H1 (cell line): ENCODE data around the gene SYT15. TPM values are rescaled to one million over a fixed set of nuclear protein-coding genes. Genes with fewer than 3 reads are reported as not detected.

Experiments used
- CTCF ChIA-PET: fragments of 300-600 bp; sonication (Branson Sonifier 250); formaldehyde crosslinking; loops from one replicate; lab custom pipeline; 2021; ENCODE audit not compliant: partially characterized antibody; lab: Charles Lee
- POLR2A ChIA-PET: fragments of 300-600 bp; sonication (Branson Sonifier 250); formaldehyde crosslinking; loops from one replicate; lab custom pipeline; 2021; ENCODE audit warnings: inconsistent platforms; ENCODE audit not compliant: partially characterized antibody; lab: Charles Lee
- DNase-seq, 2 experiments: peaks; one replicate each; pipeline versions ENCODE4 v3.0.0 to v3.0.0-alpha.2; 2010 to 2022; ENCODE audit warnings: low spot score in 2 of 2, low read depth in 1 of 2, mixed read lengths in 1 of 2
- FAIRE-seq: peaks from 2 replicates; lab custom pipeline; 2011; peaks lifted over from hg19 to GRCh38; lab: Jason Lieb, UNC
- H2AFZ ChIP-seq: 2 replicates; pipeline ENCODE4 v1.8.1; 2012; ENCODE audit warnings: low read length, inconsistent platforms
- H2AK5ac ChIP-seq: 2 replicates; pipeline ENCODE4 v1.6.1; 2013; ENCODE audit warnings: low read depth, low read length
- H2BK120ac ChIP-seq: replicated peaks from 2 replicates; pipeline ENCODE3; 2013; ENCODE audit warnings: low read depth, low read length, inconsistent platforms
- H2BK12ac ChIP-seq: 2 replicates; pipeline ENCODE4 v1.6.1; 2013; ENCODE audit warnings: low read depth, low read length
- H2BK15ac ChIP-seq: 2 replicates; pipeline ENCODE4 v1.6.1; 2013; ENCODE audit warnings: low read length
- H2BK20ac ChIP-seq: 2 replicates; pipeline ENCODE4 v1.6.1; 2013; ENCODE audit warnings: low read length
- H2BK5ac ChIP-seq: 2 replicates; pipeline ENCODE4 v1.6.1; 2013; ENCODE audit warnings: low read depth, low read length
- H3K14ac ChIP-seq: 2 replicates; pipeline ENCODE4 v1.6.1; 2013; ENCODE audit warnings: inconsistent platforms; ENCODE audit not compliant: insufficient read length
- H3K18ac ChIP-seq: 2 replicates; pipeline ENCODE4 v1.6.1; 2013; ENCODE audit warnings: low read length; ENCODE audit errors: extremely low read depth
- H3K23ac ChIP-seq: 2 replicates; pipeline ENCODE4 v1.6.1; 2013; ENCODE audit warnings: inconsistent platforms; ENCODE audit not compliant: insufficient read length
- H3K23me2 ChIP-seq: 2 replicates; pipeline ENCODE4 v1.6.1; 2013; ENCODE audit warnings: low read depth, low read length
- H3K27ac ChIP-seq: 2 replicates; pipeline ENCODE4 v1.6.1; 2011; ENCODE audit warnings: low read depth, low read length, inconsistent platforms
- H3K27me3 ChIP-seq, 4 experiments: replicated peaks in 1 of 4; 1 replicate in 1 of 4; 2 replicates in 3 of 4; pipeline versions ENCODE4 v1.6.1 to v1.8.1; 2011 to 2013; ENCODE audit warnings: low read length in 3 of 4, mild to moderate bottlenecking in 3 of 4, inconsistent platforms in 2 of 4, mixed read lengths in 2 of 4, moderate library complexity in 1 of 4; ENCODE audit not compliant: control insufficient read depth in 3 of 4, insufficient read depth in 3 of 4; ENCODE audit errors: extremely low read depth in 1 of 4
- H3K36me3 ChIP-seq, 4 experiments: 2 replicates each; pipeline versions ENCODE4 v1.6.1 to v1.8.1; 2011 to 2013; ENCODE audit warnings: mild to moderate bottlenecking in 4 of 4, low read length in 3 of 4, moderate library complexity in 2 of 4, control low read depth in 1 of 4, inconsistent platforms in 1 of 4; ENCODE audit not compliant: insufficient read depth in 4 of 4, control insufficient read depth in 2 of 4
- H3K4ac ChIP-seq: replicated peaks from 2 replicates; pipeline ENCODE3; 2013; ENCODE audit warnings: low read length, low read depth, mixed read lengths, inconsistent platforms; ENCODE audit not compliant: insufficient read length
- H3K4me1 ChIP-seq, 4 experiments: replicated peaks in 1 of 4; 1 replicate in 1 of 4; 2 replicates in 3 of 4; pipeline versions ENCODE4 v1.6.1 to v1.8.1; 2011 to 2013; ENCODE audit warnings: low read length in 3 of 4, inconsistent platforms in 2 of 4, mixed read lengths in 1 of 4; ENCODE audit not compliant: insufficient read depth in 4 of 4, control insufficient read depth in 3 of 4
- H3K4me2 ChIP-seq, 2 experiments: 2 replicates each; pipeline versions ENCODE4 v1.6.1 to v1.8.1; 2011 to 2013; ENCODE audit warnings: low read depth in 2 of 2, low read length in 2 of 2, control low read depth in 1 of 2, inconsistent platforms in 1 of 2, mild to moderate bottlenecking in 1 of 2; ENCODE audit not compliant: insufficient read depth in 1 of 2
- H3K4me3 ChIP-seq, 4 experiments: fragments of 200-600, 300-600 bp in 1 of 4; sonication (generic), shearing (Covaris generic), sonication (Bioruptor Twin) in 1 of 4; 2 replicates each; pipeline versions ENCODE4 v1.5.1 to v1.8.1; 2011 to 2016; ENCODE audit warnings: low read length in 4 of 4, low read depth in 3 of 4, control low read depth in 2 of 4, inconsistent platforms in 2 of 4, mild to moderate bottlenecking in 2 of 4, mixed read lengths in 1 of 4, moderate library complexity in 1 of 4; ENCODE audit not compliant: insufficient read depth in 2 of 4; ENCODE audit errors: extremely low read depth in 1 of 4
- H3K56ac ChIP-seq: replicated peaks from 2 replicates; pipeline ENCODE3; 2013; ENCODE audit warnings: low read depth, mild to moderate bottlenecking, mixed read lengths, low read length, inconsistent platforms; ENCODE audit not compliant: insufficient read length
- H3K79me1 ChIP-seq: 2 replicates; pipeline ENCODE4 v1.6.1; 2013; ENCODE audit warnings: low read depth, low read length, control low read depth
- H3K79me2 ChIP-seq, 2 experiments: 2 replicates each; pipeline versions ENCODE4 v1.6.1 to v1.8.1; 2012 to 2013; ENCODE audit warnings: low read length in 2 of 2, mild to moderate bottlenecking in 2 of 2, inconsistent platforms in 1 of 2; ENCODE audit not compliant: insufficient read depth in 2 of 2, control insufficient read depth in 1 of 2
- H3K9ac ChIP-seq, 4 experiments: replicated peaks in 1 of 4; 1 replicate in 1 of 4; 2 replicates in 3 of 4; pipeline versions ENCODE4 v1.6.1 to v1.8.1; 2011 to 2013; ENCODE audit warnings: low read depth in 3 of 4, low read length in 3 of 4, control low read depth in 2 of 4, mild to moderate bottlenecking in 2 of 4, moderate library complexity in 2 of 4, inconsistent platforms in 1 of 4; ENCODE audit errors: extremely low read depth in 1 of 4
- H3K9me3 ChIP-seq, 2 experiments: 2 replicates each; pipeline versions ENCODE4 v1.6.1 to v1.8.1; 2012 to 2013; ENCODE audit warnings: mild to moderate bottlenecking in 2 of 2, moderate library complexity in 2 of 2, control low read depth in 1 of 2, inconsistent platforms in 1 of 2, low read depth in 1 of 2, low read length in 1 of 2, mixed read lengths in 1 of 2; ENCODE audit not compliant: insufficient read depth in 2 of 2
- H4K20me1 ChIP-seq, 2 experiments: replicated peaks in 1 of 2; 2 replicates each; pipeline versions ENCODE3 to v1.8.1; 2011 to 2013; ENCODE audit warnings: inconsistent platforms in 2 of 2, low read length in 2 of 2, mild to moderate bottlenecking in 1 of 2; ENCODE audit not compliant: insufficient read depth in 2 of 2, control insufficient read depth in 1 of 2
- H4K5ac ChIP-seq: 2 replicates; pipeline ENCODE4 v1.6.1; 2013; ENCODE audit warnings: low read length, low read depth, mixed read lengths, inconsistent platforms; ENCODE audit not compliant: insufficient read length
- H4K8ac ChIP-seq: 2 replicates; pipeline ENCODE4 v1.8.0; 2013; ENCODE audit warnings: mild to moderate bottlenecking, moderate library complexity, low read length, inconsistent platforms; ENCODE audit not compliant: insufficient read depth; ENCODE audit errors: extremely low read depth
- H4K91ac ChIP-seq: replicated peaks from 2 replicates; pipeline ENCODE3; 2013; ENCODE audit warnings: low read length, mixed read lengths, inconsistent platforms; ENCODE audit not compliant: insufficient read length
- ATF3 ChIP-seq: IDR thresholded peaks from 2 replicates; pipeline ENCODE4 v1.6.1; 2011; ENCODE audit warnings: low read depth, mild to moderate bottlenecking, low read length; ENCODE audit not compliant: insufficient read depth
- CTBP2 ChIP-seq: IDR thresholded peaks from 2 replicates; pipeline ENCODE4 v1.7.0; 2011; ENCODE audit warnings: borderline replicate concordance, mild to moderate bottlenecking, moderate library complexity, mixed read lengths, low read length; ENCODE audit not compliant: insufficient read depth, insufficient read length
- HDAC6 ChIP-seq: IDR thresholded peaks from one replicate; pipeline ENCODE4 v1.7.1; 2012; ENCODE audit warnings: low read depth, mild to moderate bottlenecking, inconsistent platforms, low read length, moderate library complexity
- KDM5A ChIP-seq: fragments of 200-600 bp; IDR thresholded peaks from 2 replicates; pipeline ENCODE4 v1.7.1; 2012; ENCODE audit warnings: mild to moderate bottlenecking, low read length, inconsistent platforms, mixed read lengths
- NRF1 ChIP-seq: IDR thresholded peaks from 2 replicates; pipeline ENCODE4 v1.6.1; 2011; ENCODE audit warnings: mild to moderate bottlenecking, low read depth, low read length, improper control_type of control experiment
- SIRT6 ChIP-seq: IDR thresholded peaks from one replicate; pipeline ENCODE4 v1.7.1; 2012; ENCODE audit warnings: low read length, inconsistent platforms
- WGBS, 2 experiments: shearing (Covaris generic) in 1 of 2; methylation state at CpG; one replicate each; pipeline versions ENCODE4 v1.1.6 to v1.1.7; 2013 to 2015; ENCODE audit warnings: low lambda C conversion rate in 2 of 2, mixed read lengths in 2 of 2, inconsistent platforms in 1 of 2, low coverage in 1 of 2, missing lambda C conversion rate in 1 of 2; ENCODE audit not compliant: insufficient replicate concordance in 2 of 2, insufficient coverage in 1 of 2, insufficient read length in 1 of 2; ENCODE audit errors: extremely low coverage in 1 of 2, missing lambda C conversion rate in 1 of 2; 5-methylcytosine and 5-hydroxymethylcytosine counted together
- polyA plus RNA-seq, 7 experiments: library from polyadenylated mRNA; depleted of rRNA in 3 of 7; stranded (reverse) in 5 of 7; unstranded in 2 of 7; fragments of >200 nt in 5 of 7; fragments of 200-250 nt in 2 of 7; gene quantifications; 1 replicate in 5 of 7; 2 replicates in 1 of 7; 4 replicates in 1 of 7; pipeline versions ENCODE4 v1.2.1 to v1.2.3, GENCODE V29; 2011 to 2013; ENCODE audit warnings: missing spikeins in 2 of 7, mixed read lengths in 2 of 7
- total RNA-seq: library from RNA; stranded (reverse); fragmentation: NEBNext Ultra II Directional; extraction: Animal tissue kit (Norgen Biotek cat#: 25700); gene quantifications from 2 replicates; pipeline ENCODE4 v1.2.1, GENCODE V29; 2021

SYT15 gene
- total and polyA plus RNA-seq, 2 of the 8 experiments (the other 6 are each of a cell fraction or from before 2014, with no cell fraction given): 0.39 to 0.61 TPM

- H3K4me1 ChIP-seq: peaks cover 5 to 19% (median 15%) of the 10 kb centered on the region in 4 experiments
- H2AFZ ChIP-seq: no peak overlapping the region
- no peak overlapping the region for H2BK20ac ChIP-seq
- H4K20me1 ChIP-seq: peaks cover 5 to 23% of the 10 kb centered on the region in 2 experiments
- peaks cover 11% of the 10 kb centered on the region; the same call in 1 of the 2 replicates for H3K79me1 ChIP-seq
- no peak overlapping the region for H4K91ac ChIP-seq
- no peak overlapping the region for H3K4ac ChIP-seq
- POLR2A ChIA-PET: interaction anchor here (1.2 to 5.2 kb wide), 3 partner anchors 10 to 26 kb away, joined by 3 to 44 read pairs (median 5); no protein-coding TSS in a partner anchor
- H3K9ac ChIP-seq: no peak overlapping the region
- no peak overlapping the region for H2BK12ac ChIP-seq
- peaks cover 17% of the 10 kb centered on the region for H3K23me2 ChIP-seq
- H3K27me3 ChIP-seq: peaks cover 0 to 14% (median 9%) of the 10 kb centered on the region in 4 experiments; a peak in 4 of 7 replicates
- no peak overlapping the region for H2BK5ac ChIP-seq
- H4K8ac ChIP-seq: no peak overlapping the region; the same call in 1 of the 2 replicates
- no peak overlapping the region for H2BK120ac ChIP-seq
- H3K4me3 ChIP-seq: no peak overlapping the region
- 86% methylated on average over 7 of the region's 7 CpGs; no CpG with 5 or more reads in 1 of the 2 experiments for WGBS, 2 experiments
- H3K27ac ChIP-seq: no peak overlapping the region
- H2AK5ac ChIP-seq: no peak overlapping the region
- no peak overlapping the region for H2BK15ac ChIP-seq
- no peak overlapping the region for H4K5ac ChIP-seq
- H3K23ac ChIP-seq: no peak overlapping the region
- no peaks in the 10 kb centered on the region for H3K9me3 ChIP-seq
- no peak overlapping the region; a peak in 1 of 4 replicates for H3K4me2 ChIP-seq
- no peak for DNase-seq
- FAIRE-seq: no peak
- peaks cover 14 to 39% (median 16%) of the 10 kb centered on the region in 4 experiments; a peak in 7 of 8 replicates for H3K36me3 ChIP-seq
- no peak overlapping the region for H3K14ac ChIP-seq
- no peak overlapping the region for H3K56ac ChIP-seq
- CTCF ChIA-PET: interaction anchor here (1.3 to 5.7 kb wide), 4 partner anchors 9 to 326 kb away, joined by 3 to 65 read pairs (median 6); no protein-coding TSS in a partner anchor
- no peaks in the 10 kb centered on the region for H3K79me2 ChIP-seq
- H3K18ac ChIP-seq: no peak overlapping the region
- TF ChIP-seq CTBP2 (no peak), NRF1 (no peak), KDM5A (no peak), ATF3 (no peak), SIRT6 (no peak), HDAC6 (no peak)
These were observed 24.7 kb upstream of the SYT15 start for GRCh38 chr10:46554166-46554781.
